HG02798 (cell line): ENCODE results near the gene INHA.

Source experiments
- ATAC-seq: cut with Tn5 transposase; IDR thresholded peaks from one replicate; pipeline ENCODE4 v1.9.1; 2021; ENCODE audit warnings: mild to moderate bottlenecking; ENCODE audit not compliant: unreplicated experiment, poor library complexity

Gene INHA

DNA sequence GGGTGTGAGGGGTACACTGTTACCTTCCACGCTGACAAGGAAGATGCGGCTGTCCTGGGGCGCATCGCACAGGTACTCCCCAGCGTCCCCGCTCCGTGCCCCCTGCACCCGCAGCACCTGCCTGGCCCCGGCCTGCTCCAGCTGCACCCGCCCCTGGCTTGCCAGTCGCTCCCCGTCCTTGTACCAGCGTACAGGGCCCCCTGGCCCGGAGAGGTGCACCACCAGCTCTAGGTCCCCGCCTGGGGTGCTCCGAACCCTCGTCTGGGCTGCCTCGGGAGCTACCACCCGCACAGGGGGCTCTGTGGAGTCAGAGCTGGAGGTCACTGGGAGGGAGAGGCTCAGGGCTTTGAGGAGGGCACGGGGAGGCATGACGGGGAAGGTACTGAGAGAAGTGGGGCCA is 14.8 kb upstream of the INHA start:
- no peak for ATAC-seq

- no peak for ATAC-seq
These were observed 14.0 kb upstream of the INHA start for GRCh38 chr2:219557791-219558785.

- no peak for ATAC-seq
These were observed 12.8 kb upstream of the INHA start for GRCh38 chr2:219559156-219559915.

GRCh38 chr2:219560037-219560892 is 11.8 kb upstream of the INHA start:
- ATAC-seq: no peak

DNA sequence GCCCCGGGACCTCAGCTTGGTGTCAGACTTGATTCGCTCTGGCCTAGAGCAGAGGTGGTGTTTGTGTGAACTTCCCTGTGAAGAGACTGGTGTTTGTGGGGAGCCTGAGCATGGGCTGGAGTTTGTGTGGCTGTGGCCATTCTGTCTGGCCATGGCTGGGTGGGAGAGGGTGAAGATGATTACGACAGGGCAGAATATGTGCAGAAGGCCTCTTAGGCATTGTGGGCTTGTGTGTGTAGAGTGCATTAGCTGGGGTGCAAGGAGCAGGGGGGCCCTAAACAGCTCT is 11.3 kb upstream of the INHA start:
- ATAC-seq: no peak

GRCh38 chr2:219561179-219562048 is 10.7 kb upstream of the INHA start:
- ATAC-seq: no peak

DNA sequence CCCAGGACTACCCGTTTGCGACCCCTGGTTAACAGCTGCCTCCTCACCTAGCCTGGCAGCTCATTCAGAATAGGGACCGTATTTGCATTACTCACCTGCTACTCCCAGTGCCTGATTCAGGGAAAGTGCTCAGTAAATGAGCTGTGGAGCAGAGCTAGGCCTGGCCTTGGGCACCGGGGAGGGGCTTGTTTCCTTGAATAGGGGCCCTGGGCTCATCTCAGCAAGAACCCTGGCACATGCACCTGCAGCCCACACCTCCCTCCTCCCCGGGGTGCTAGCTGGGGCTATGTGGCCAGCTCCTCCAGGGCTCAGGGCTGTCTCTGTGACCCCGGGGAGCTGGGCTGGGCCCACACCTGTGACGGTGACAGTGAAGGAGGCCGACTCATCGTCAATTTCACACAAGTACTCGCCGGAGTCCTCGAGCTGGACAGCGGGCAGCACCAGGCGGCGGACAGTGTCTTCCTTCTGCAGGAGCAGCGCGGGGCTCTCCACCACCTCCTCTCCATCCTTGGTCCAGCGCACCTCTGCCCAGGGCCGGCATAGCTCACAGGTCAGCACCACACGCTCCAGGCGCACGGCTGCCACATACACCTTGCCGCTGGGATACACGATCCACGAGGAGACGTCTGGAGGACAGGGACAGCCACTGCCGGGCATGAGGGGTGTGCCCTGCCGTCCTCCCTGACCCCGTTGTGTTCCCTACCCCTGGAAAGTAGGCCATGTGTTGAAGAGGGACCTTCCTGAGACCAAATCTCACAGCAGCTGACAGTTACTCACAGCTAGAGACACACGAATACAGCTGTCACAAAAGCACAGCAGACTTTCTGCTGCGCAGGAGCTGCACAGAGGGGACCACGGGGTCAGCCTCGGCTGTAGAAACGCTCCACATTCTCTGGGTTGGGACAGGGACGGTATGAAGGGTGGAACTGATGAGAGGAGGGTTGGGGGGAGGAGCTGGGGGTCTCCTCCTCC is 9.8 kb upstream of the INHA start:
- ATAC-seq: no peak

DNA sequence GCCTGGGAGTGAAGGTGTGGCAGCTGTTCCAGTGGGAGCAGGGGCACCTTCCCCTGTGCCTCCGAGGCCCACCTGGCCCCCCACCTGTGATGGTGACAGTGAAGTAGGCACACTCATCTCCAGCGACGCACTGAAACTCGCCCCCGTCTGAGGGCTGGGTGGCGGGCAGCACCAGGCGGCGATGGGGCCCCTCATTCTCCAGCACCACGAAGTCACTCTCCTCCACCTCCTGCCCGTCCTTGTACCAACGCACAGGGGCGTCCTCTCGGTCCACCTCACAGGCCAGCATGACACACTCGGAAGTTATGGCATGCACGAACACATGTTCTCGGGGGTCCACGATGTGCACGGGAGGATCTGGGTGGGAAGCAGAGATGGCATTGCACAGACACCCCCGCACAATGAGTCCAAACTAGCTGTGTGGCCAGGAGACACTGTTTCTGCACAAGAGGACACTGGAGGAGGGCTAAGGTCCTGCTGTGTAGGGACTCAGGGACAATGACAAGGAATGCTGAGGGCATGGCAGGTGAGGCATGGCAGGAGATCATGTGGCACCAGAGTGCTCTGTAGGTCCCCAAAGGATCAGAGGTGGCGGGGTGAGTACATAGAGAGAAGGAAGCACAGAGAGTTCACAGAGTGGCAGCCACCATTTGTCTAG is 8.7 kb upstream of the INHA start:
- no peak for ATAC-seq

- ATAC-seq: no peak
These were observed 6.7 kb upstream of the INHA start for GRCh38 chr2:219565130-219566080.

GRCh38 chr2:219566640-219567039 is 5.5 kb upstream of the INHA start:
- ATAC-seq: no peak

GRCh38 chr2:219567131-219567530 is 5.0 kb upstream of the INHA start:
- no peak for ATAC-seq

- no peak for ATAC-seq
These were observed 4.2 kb upstream of the INHA start for GRCh38 chr2:219567791-219568361.

DNA sequence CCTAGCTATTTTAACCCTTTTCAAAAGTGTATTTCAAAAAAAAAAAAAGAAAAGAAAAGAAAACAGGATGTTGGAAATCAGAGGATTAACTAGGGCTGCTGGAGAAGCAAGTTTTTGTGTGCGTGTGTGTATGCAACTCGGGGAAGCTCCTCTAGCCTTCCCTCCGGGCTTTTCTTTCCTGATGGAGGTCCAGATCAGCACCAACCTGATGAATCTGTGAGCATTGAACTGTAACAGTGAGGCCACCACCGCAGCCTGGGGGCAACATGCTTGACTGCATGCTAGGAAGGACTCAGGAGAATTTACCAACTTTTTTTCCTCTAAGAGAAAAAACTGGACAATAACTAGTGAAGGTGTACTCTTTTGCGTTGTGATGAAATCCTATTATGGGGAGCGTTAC is 3.1 kb upstream of the INHA start:
- no peak for ATAC-seq

DNA sequence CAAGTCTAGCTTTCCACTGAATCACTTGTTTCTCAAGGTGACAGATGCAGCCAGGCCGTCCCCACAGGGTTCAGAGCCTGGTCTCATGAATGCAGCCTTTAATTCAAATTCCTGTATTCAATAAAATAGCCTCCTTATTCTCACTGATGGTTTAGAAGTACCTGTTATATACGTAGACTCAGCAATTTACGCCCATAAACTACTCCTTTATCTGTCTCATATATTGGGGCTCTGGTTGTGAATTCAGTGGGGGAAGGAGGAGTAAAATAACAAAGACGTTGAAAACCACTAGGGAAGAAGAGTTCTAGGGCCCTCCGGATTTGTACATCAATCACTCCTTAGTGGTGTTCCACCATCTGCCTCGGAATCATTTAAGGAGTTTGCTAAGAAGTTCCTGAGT is 2.5 kb upstream of the INHA start:
- no peak for ATAC-seq

DNA sequence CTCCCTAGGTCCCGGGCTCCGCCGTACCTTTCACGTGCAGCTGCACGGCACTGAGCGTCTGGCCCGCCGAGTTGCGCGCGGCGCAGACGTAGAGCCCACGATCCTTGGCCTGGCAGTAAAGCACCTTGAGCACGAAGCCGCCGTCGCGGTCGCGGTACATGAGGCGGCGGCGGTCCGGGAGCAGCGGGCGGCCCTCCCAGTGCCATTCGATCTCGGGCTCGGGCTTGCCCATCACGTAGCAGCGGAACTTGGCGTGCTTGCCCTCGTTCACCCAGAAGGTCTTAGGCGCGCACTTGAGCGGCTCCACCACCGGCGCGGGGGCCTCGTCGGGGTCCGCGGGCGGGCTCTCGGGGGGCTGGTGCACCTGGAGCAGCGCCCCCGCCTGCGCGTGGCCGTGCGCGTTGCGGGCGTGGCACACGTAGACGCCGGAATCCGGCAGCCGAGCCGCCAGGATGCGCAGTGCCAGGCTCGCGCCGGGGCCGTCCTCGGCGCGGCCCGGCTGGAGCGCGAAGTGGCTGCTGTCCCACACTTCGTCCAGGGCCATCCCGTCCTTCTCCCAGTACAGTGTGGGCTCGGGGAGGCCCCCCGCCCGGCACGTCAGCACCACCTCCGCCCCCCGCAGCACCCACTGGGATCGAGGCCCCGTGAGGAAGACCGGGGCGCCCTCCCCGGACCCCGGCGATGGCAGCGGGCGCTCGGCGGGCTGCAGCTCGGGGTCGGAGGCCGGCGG is 1.8 kb upstream of the INHA start:
- ATAC-seq: no peak

DNA sequence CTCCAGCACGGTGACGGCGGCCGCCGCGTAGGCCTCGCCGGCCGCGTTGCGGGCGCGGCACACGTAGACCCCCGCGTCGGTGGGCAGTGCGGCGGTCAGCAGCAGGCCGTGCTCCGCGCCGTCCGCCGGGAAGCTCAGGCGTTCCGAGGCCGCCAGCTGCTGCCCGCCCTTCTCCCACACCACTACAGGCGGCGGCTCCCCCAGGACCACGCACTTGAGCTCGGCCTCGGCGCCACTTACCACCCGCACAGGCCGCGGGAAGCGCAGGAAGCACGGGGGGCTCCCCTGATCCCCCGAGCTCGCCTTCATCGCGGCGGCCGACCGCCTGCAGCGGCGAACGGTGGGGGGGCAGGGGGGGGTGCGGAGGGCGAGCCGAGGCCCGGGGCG is 1.2 kb upstream of the INHA start:
- no peak for ATAC-seq
